Progenitor cell of endocrine pancreas (in vitro differentiated cells): Measurements from ENCODE around the gene FRMD4A. TPM values are rescaled to one million over a fixed set of nuclear protein-coding genes. Genes with fewer than 3 reads are reported as not detected.

ENCODE experiments used
- DNase-seq: peaks from one replicate; pipeline ENCODE4 v3.0.0; 2021; ENCODE audit warnings: low spot score; ENCODE audit not compliant: unreplicated experiment
- H3K27ac Mint-ChIP-seq: 2 replicates; pipeline ENCODE4 v1.8.0; 2021; ENCODE audit warnings: mild to moderate bottlenecking, moderate library complexity, mixed read lengths
- H3K27me3 Mint-ChIP-seq: 2 replicates; pipeline ENCODE4 v1.8.0; 2021; ENCODE audit warnings: mixed read lengths
- H3K36me3 Mint-ChIP-seq: 2 replicates; pipeline ENCODE4 v1.8.0; 2022; ENCODE audit warnings: mixed read lengths; ENCODE audit not compliant: insufficient read depth
- H3K4me1 Mint-ChIP-seq: 2 replicates; pipeline ENCODE4 v1.8.0; 2021; ENCODE audit warnings: low read depth, mixed read lengths
- H3K4me3 Mint-ChIP-seq: 2 replicates; pipeline ENCODE4 v1.8.0; 2021; ENCODE audit warnings: low read depth, mild to moderate bottlenecking, moderate library complexity, mixed read lengths
- H3K9me3 Mint-ChIP-seq: 2 replicates; pipeline ENCODE4 v1.8.0; 2021; ENCODE audit warnings: low read depth, mixed read lengths
- CTCF ChIP-seq: fragments of 200-600 bp; sonication (generic); IDR thresholded peaks from one replicate; pipeline ENCODE4 v1.5.0; 2021; ENCODE audit warnings: antibody characterized with exemption, mild to moderate bottlenecking; ENCODE audit not compliant: unreplicated experiment
- total RNA-seq: library from RNA; stranded (reverse); gene quantifications from 2 replicates; pipeline ENCODE4 v1.2.1, GENCODE V29; 2021

The FRMD4A gene
- total RNA-seq, 1 donor from 2014 or later, result 42.2 TPM

DNA sequence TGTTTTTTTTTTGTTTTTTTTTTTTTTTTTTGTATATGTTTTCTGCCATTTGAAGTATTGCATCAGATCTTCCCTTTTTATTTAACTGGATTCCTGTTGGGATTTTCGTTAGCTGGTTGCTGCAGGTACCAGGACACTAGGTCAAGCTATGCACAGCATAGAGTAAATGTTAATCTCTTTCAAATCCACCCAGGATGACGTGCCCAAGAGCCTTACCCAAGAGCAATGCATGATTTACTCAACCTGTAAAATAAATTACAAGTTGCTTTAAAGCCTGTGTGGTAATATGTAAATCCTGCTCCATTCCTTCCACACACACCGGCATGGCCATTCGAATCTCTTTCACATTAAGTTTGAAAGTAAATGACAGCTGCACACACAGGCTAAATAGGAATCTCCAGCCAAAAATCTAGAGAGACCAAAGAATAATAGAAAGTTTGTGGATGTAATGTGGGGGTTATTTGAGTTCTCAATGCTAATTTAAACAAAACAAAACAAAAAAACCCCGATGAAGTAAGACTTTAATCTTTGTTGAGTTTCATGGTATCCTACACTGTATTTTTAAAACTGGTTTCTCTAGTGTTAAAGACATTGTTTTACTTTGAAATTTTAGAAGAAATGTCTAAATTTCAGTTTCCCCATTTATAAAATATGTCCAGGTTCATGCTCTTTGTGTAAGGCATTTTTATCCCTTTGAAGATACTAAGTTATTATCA, 167.9 kb downstream of the FRMD4A start:
- Mint-ChIP-seq H3K36me3 (no peaks in the 10 kb centered on the region), H3K4me3 (no peak overlapping the region), H3K27ac (peak overlapping the region; percentile 12), H3K9me3 (no peaks in the 10 kb centered on the region), H3K4me1 (peaks cover 6% of the 10 kb centered on the region), H3K27me3 (peaks cover 10% of the 10 kb centered on the region)
- no peak for DNase-seq
- TF ChIP-seq CTCF, result no peak

DNA sequence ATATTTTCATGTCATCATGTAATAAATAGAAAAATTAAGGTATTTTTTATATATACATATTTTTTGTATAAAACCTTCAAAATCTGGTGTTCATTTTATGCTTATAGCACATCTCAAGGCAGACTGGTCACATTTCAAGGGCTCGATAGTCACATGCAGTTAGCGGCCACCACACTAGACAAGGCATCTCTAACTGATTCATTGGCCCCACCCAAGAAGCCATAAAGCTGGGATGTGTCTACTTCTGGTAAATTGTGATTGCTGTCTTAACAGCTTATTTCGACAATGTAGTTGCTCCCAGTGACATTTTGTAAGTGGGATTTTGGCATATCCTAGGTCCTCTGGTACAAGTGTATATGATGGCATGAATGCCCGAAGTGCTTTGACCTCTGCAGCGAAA, 168.7 kb downstream of the FRMD4A start:
- H3K27me3 Mint-ChIP-seq, result peaks cover 14% of the 10 kb centered on the region
- H3K4me1 Mint-ChIP-seq, result peaks cover 6% of the 10 kb centered on the region
- no peak for DNase-seq
- TF ChIP-seq CTCF, result no peak
- H3K4me3 Mint-ChIP-seq, result no peak overlapping the region
- no peaks in the 10 kb centered on the region for H3K9me3 Mint-ChIP-seq
- H3K36me3 Mint-ChIP-seq, result no peaks in the 10 kb centered on the region
- no peak overlapping the region for H3K27ac Mint-ChIP-seq

- no peaks in the 10 kb centered on the region for H3K9me3 Mint-ChIP-seq
- no peak overlapping the region for H3K4me3 Mint-ChIP-seq
- DNase-seq, result no peak
- H3K27ac Mint-ChIP-seq, result no peak overlapping the region
- peaks cover 14% of the 10 kb centered on the region for H3K27me3 Mint-ChIP-seq
- no peak for TF ChIP-seq CTCF
- peaks cover 6% of the 10 kb centered on the region for H3K4me1 Mint-ChIP-seq
- H3K36me3 Mint-ChIP-seq, result no peaks in the 10 kb centered on the region
Observed at GRCh38 chr10:14160299-14160698, 170.4 kb downstream of the FRMD4A start.

DNA sequence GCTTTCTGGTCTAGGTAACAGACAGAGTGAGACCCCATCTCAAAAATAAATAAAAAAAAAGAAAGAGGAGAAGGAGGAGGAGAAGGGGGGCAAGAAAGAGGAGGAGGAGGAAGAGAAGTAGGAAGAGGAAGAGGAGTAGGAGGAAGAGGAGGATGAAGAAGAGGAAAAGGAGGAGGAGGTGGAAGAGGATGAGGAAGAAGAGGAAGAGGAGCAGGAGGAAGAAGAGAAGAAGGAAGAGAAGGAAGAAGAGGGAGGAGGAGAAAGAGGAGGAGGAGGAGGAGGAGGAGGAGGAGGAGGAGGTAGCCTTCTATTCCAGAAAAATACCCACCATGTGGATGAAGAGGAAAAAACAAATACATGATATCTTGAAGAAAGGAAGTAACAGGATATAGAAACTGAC, 172.1 kb downstream of the FRMD4A start:
- no peaks in the 10 kb centered on the region for H3K36me3 Mint-ChIP-seq
- TF ChIP-seq CTCF, result no peak
- peaks cover 14% of the 10 kb centered on the region for H3K27me3 Mint-ChIP-seq
- peaks cover 4% of the 10 kb centered on the region for H3K9me3 Mint-ChIP-seq
- H3K4me1 Mint-ChIP-seq, result peaks cover 5% of the 10 kb centered on the region
- no peak overlapping the region for H3K4me3 Mint-ChIP-seq
- DNase-seq, result no peak
- H3K27ac Mint-ChIP-seq, result no peak overlapping the region

DNA sequence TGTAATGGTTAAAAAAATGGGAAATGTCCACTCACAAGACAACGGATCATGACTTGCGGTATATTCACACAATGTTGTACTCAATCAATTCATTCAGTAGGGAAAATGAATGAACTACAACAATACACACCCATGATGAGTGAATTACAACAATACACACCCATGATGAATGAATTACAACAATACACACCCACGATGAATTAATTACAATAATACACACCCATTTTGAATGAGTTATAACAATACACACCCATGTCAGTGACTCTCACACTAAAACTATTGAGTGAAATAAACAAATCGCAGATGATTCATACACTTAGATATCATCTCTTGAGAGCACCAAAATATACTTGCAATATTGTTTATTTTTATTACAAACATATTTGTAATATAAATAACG, 174.6 kb downstream of the FRMD4A start:
- Mint-ChIP-seq H3K4me3 (no peak overlapping the region), H3K9me3 (peaks cover 4% of the 10 kb centered on the region), H3K4me1 (no peaks in the 10 kb centered on the region), H3K36me3 (no peaks in the 10 kb centered on the region), H3K27ac (no peak overlapping the region), H3K27me3 (peaks cover 14% of the 10 kb centered on the region)
- DNase-seq, result no peak
- no peak for TF ChIP-seq CTCF
